Middle frontal gyrus (tissue), 1 donor: ENCODE measurements around the gene ZXDC.

Experiments used
- DNase-seq: peaks from one replicate; pipeline ENCODE4 v3.0.0-alpha.2; 2015; ENCODE audit warnings: low spot score; ENCODE audit errors: extremely low spot score

Gene ZXDC

GRCh38 chr3:126511291-126511690 is 35.6 kb upstream of the ZXDC start:
- DNase-seq: no peak

- no peak for DNase-seq
Observed at GRCh38 chr3:126510308-126510910, 34.7 kb upstream of the ZXDC start.

GRCh38 chr3:126509597-126510307 is 34.1 kb upstream of the ZXDC start:
- no peak for DNase-seq

GRCh38 chr3:126508564-126508964 is 32.9 kb upstream of the ZXDC start:
- DNase-seq: no peak

- DNase-seq: no peak
Observed at GRCh38 chr3:126507886-126508285, 32.2 kb upstream of the ZXDC start.

DNA sequence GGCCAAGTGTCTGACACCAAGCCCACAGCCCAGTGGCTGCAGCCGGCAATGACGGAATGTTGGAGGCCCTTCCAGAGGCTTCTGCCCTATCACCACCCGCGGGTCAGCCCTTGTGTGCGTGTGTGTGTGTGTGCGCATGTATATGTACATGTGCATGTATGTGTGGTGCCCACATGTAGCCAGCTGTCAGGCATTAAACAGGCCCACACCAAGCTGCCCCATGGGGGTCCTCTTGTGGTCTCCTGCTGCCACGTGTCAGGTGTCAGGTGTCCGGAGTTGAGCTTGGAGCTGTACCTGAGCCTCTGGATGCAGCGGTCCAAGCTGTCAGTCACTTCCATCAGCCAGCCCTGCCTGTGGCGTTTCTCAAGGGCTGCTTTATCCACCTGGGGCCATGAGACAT is 28.0 kb upstream of the ZXDC start:
- no peak for DNase-seq

DNA sequence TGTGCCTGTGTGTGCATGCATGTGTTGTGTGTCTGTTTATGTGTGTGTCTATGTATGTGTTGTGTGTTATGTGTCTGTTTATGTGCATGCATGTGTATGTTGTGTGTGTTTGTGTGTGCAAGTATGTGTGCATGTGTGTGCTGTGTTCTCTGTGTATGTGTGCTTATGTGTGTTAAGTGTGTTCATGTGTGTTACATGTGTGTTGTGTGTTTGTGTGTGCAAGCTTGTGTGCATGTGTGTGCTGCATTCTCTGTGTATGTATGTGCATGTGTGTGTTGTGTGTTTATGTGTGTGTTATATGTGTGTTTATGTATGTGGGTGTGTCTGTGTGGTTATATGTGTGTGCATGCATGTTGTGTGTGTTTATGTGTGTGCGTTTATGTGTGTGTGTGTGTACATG is 27.0 kb upstream of the ZXDC start:
- DNase-seq: no peak

- DNase-seq: no peak
Observed at GRCh38 chr3:126501736-126502135, 26.0 kb upstream of the ZXDC start.

- DNase-seq: no peak
Observed at GRCh38 chr3:126501054-126501453, 25.4 kb upstream of the ZXDC start.

- DNase-seq: no peak
Observed at GRCh38 chr3:126500016-126500415, 24.3 kb upstream of the ZXDC start.

DNA sequence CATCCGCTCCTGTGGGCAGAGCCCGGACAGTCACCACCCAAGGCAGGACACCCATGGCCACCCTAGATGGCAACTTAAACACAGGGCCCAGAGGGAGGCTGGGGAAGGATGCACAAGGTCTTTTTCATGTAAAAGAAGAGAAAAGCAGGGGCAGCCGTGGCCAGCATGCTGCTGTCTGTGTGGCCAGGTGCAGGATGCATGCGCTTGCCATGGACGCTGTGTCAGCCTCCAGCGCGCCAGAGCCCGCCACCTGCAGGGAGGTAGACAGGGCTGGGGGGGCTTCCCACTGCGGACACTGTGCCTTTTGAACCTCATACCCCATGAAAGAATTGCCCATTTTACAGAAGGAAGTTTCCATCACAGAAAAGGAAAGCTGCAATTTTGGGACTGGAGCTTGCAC is 23.7 kb upstream of the ZXDC start:
- DNase-seq: no peak

DNA sequence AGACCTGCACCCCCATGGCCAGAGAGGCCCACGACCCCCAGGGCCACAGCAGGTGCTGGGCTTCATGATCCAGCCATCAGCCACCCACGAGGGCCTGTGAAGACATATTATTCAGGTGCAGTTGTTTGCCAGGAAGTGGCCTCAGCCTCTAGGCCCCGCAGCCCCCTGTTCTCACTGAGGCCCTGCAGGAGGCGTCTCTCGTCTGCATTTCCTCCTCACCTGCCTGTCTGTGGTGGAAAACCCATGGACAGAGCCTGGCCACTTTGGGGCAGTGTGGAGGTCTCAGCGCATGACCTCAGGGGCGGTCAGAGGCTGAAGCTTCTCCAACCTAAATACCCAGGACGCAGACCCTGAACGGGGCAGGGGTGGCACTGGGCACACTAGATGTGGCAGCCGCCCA is 23.2 kb upstream of the ZXDC start:
- no peak for DNase-seq

DNA sequence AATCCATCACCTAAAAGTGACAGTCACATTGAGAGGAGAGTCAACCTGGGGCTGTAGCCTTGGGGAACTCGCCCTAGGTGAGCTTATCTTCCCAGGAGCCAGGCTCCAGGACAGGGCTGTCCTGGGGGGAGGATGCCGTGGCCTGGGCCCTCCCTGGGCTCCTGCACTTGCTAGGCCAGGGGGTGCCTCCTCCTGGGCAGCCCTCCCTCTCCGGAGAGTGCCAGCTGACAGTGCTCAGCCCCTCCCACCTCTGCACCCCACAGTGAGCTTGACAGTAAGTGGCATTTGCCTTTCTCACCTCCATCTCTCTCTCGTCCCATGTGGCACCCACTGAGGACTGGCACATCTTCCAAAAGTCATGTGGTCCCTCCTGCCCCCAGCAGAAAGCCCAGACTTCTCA is 22.8 kb upstream of the ZXDC start:
- DNase-seq: no peak

- no peak for DNase-seq
Observed at GRCh38 chr3:126497956-126498355, 22.3 kb upstream of the ZXDC start.

DNA sequence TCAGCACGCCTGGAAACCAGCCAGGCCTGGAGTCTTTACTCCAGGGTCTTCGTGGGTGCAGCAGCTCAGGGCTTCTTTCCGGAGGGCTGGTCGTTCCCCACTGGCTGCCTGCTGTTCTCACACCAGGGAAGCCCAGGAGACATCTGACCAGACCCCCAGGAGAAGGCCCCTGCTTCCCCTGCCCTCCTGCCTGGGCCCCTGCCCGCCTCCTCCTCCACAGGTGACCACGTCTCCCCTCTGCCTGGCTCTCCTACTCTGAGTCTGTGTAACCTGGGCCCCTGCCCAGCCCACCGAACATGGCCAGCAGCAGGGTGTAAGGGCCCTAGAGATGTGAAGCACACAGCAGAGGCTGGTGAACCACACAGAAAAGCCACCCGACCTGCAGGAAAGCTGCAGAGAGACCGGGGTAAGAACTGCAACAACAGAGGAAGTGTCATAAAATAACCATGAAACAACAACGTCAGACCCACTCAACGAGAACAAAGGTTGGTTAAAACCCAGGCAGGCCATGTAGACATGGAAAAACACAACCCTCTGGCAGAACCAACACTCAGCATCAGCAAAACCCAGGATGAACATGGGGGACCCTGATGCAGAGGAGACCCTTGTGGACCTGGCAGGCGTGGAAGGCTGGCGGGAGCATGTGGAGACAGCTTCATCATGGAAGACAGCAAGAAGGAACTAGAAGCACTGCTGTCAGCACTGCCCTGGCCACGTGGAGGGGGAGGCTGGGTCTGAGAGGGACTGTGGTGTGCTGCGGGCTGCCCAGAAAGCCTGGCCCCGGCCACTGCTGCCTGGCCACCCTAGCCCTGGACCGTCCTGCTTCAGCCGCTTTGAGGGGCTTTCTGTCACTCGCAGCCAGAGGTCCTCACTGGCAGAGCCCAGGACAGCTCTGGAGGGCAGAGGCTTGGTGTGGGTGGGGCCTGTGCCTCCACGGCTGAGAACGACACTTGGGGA is 21.5 kb upstream of the ZXDC start:
- no peak for DNase-seq

DNA sequence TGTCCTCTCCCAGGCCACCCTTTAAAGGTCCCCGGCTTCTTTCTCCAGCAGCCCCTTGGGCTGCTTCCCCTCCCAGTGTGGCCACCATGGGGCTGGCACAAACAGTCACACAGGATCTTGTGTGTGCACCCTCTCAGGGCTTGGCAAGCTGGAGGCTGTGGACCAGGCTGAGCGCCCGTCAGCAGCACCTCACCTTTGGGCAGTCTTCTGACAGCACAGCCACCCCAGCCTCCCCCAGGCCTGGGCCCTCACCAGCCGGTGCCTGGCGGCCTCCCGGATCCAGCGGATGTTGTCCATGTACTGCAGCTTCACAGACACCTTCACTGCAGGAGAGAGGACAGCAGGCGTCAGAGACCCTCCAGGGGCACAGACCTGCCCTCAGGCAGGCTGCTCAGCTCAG is 20.1 kb upstream of the ZXDC start:
- DNase-seq: no peak

GRCh38 chr3:126494970-126495230 is 19.2 kb upstream of the ZXDC start:
- no peak for DNase-seq

DNA sequence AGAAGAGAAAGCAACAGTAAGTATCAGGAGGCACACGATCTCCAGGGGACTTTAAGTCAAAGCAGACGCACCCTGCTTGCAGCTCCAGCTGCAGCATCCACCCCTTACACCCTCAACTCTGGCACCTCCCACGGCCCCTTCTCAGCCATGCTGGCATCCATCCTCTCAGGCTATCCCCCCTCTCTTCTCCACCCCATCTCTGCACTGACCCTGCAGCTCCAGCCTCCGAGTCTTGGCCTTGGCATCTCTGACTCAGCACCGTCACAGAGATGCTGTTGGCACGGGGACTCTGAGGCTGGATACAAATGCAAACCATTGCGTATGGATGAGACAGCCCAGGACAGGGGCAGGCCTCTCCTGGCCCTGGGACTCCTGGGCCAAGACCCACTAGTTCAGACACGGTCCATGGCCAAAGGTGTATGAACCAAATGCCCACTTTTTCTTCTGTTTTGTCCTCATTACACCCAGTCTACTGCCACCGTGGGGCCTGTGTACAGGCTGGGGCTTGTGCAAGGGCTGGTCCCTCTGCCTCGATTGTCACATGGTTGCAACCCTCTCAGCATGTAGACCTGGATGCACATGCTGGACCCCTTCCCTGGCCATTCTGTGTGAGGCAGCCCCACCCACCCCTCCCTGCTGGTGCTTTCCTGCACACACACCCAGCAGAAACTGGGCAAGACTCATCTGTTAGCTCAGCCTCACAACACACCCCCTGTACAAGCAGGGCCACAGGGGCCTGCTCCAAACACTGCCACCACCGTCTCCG is 18.7 kb upstream of the ZXDC start:
- DNase-seq: no peak

- no peak for DNase-seq
Observed at GRCh38 chr3:126493739-126494138, 18.0 kb upstream of the ZXDC start.

GRCh38 chr3:126493051-126493450 is 17.4 kb upstream of the ZXDC start:
- DNase-seq: no peak

GRCh38 chr3:126491221-126492013 is 15.7 kb upstream of the ZXDC start:
- no peak for DNase-seq
